GM18520 (cell line): ENCODE measurements around the gene ANKRD55.

Source experiments
- ATAC-seq: cut with Tn5 transposase; IDR thresholded peaks from one replicate; pipeline ENCODE4 v1.9.1; 2021; ENCODE audit not compliant: unreplicated experiment

ANKRD55 gene

DNA sequence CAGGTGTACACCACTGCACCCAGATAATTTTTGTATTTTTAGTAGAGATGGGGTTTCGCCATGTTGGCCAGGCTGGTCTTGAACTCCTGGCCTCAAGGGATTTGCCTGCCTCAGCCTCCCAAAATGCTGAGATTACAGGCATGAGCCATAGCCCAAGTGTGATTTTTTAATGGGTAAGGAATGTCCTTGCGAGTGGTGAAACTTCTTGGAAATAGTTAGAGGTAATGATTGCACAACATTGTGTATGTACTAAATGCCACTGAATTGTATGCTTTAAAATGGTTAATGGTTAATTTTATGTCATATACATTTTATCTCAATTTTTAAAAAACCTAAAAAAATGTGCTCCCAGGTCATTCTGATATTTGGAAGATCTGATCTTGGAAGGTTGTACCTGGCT is 178.5 kb downstream of the ANKRD55 start:
- no peak for ATAC-seq

DNA sequence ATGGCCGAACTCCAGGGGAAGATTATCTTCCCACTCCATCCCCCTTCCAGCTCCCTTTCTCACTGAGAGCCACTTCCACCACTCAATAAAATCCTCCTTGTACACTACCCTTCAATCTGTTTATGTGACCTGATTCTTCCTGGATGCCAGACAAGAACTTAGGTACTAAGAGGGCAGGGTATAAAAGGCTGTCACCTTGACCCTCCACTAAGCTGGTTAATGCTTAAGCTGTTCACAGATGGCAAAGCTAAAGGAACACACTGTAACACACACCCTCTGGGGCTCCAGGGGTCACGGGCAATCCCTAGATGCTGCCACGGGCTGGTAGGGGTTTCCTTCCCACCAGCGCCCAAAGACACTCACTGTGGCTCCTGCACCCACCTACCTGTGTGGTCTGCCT is 179.8 kb downstream of the ANKRD55 start:
- no peak for ATAC-seq

DNA sequence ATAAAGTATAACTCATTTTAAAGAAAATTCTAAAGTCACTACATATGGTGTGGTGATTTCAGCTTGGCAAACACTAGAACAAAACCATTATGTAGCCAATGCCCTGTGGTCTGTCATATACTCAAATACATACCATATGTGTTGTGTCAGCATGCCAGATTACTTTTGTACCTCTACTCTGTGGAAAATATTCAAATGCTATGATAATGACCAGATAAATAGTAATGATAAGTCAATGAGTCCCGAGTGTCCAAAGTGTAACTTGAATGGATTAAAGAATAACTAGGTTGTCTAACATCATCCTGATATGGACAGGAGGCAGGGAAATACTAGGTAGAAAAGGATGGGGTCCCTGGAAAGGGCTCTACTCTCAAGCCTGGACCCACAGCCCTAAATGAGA is 180.4 kb downstream of the ANKRD55 start:
- no peak for ATAC-seq

DNA sequence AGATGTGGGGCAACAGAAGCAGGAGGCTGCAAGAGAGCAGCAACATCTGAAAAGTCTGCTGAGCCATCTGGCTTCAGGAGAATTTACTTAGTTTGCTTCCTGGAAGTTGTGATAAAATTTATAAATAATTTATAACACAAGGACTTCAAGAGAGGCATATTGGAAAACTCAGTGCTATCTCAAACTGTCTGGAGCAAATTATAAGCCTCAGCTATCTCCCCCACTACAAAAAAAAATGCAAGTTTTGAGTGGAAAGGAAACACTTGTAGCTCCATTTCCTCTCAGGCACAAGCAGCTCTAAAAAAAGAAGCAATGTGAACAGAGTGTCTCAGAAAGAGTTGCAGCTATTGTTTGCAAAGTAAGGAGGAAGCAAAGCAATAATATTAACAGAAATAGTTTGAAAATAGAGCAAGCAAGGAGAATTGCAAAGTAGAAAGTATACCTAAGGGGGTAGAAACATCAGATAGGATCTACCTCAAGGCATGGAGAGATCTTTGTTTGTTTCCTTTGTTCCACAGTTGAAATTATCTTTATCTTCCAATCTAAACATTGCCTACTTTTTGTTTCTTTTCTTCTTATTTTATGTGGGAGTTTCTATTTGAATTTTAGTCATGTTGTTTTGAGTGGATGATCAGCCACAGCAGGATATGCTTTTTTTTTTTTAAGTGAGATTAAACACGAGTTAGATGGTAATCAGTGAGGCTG is 182.4 kb downstream of the ANKRD55 start:
- no peak for ATAC-seq
